ENCODE results near the gene HMGN1.

DNA sequence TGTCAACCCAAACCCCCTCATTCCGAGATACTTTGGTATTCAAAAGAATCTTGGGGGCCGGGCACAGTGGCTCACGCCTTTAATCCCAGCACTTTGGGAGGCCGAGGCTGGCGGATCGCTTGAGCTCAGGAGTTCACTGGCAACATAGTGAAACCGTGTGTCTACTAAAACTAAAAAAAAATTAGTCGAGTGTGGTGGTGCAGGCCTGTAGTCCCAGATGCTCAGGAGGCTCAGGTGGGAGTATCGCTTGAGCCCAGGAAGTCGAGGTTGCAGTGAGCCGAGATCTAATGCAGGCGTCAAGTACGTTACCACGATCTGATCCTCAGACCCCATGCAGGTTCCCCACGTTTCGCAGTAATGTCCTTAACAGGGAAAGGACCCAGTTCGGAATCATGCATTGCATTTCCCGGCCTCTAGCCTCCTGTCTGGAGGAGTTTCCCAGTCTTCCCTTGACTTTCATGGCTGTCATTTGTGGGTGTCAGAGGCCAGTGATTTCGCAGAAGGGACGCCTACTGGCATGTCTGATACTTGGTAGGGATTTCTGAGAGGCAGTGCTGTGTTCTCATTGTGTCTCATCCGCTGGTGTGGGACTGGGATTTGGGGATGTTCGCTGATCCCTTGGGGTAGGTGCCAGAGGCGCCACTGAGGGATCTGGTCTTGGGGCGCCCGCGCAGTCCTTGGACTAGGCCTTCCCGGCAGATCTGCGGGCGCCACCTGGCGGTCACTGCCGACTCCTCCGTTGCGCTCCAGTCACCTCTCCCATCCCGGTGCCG, 39.3 kb upstream of the HMGN1 start:
- TF ChIP-seq POLR2AphosphoS5 (IDR thresholded peaks at IDR 0.05) (no peak), EP300 (conservative IDR thresholded peaks at IDR 0.05; ENCODE audit: poor library complexity, severe bottlenecking) (no peak), EZH2 (IDR thresholded peaks at IDR 0.05; ENCODE audit: borderline replicate concordance, insufficient read depth, low read length, poor library complexity, severe bottlenecking) (no peak), SMC3 (conservative IDR thresholded peaks at IDR 0.05; ENCODE audit: poor library complexity) (peak; percentile 73), RAD21 (conservative IDR thresholded peaks at IDR 0.05) (peak; percentile 62)
- TF ChIP-seq, protein P1, sequence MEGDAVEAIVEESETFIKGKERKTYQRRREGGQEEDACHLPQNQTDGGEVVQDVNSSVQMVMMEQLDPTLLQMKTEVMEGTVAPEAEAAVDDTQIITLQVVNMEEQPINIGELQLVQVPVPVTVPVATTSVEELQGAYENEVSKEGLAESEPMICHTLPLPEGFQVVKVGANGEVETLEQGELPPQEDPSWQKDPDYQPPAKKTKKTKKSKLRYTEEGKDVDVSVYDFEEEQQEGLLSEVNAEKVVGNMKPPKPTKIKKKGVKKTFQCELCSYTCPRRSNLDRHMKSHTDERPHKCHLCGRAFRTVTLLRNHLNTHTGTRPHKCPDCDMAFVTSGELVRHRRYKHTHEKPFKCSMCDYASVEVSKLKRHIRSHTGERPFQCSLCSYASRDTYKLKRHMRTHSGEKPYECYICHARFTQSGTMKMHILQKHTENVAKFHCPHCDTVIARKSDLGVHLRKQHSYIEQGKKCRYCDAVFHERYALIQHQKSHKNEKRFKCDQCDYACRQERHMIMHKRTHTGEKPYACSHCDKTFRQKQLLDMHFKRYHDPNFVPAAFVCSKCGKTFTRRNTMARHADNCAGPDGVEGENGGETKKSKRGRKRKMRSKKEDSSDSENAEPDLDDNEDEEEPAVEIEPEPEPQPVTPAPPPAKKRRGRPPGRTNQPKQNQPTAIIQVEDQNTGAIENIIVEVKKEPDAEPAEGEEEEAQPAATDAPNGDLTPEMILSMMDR (IDR thresholded peaks at IDR 0.05; ENCODE audit: poor library complexity, severe bottlenecking): peak; percentile 74
- TF ChIP-seq, protein P2, sequence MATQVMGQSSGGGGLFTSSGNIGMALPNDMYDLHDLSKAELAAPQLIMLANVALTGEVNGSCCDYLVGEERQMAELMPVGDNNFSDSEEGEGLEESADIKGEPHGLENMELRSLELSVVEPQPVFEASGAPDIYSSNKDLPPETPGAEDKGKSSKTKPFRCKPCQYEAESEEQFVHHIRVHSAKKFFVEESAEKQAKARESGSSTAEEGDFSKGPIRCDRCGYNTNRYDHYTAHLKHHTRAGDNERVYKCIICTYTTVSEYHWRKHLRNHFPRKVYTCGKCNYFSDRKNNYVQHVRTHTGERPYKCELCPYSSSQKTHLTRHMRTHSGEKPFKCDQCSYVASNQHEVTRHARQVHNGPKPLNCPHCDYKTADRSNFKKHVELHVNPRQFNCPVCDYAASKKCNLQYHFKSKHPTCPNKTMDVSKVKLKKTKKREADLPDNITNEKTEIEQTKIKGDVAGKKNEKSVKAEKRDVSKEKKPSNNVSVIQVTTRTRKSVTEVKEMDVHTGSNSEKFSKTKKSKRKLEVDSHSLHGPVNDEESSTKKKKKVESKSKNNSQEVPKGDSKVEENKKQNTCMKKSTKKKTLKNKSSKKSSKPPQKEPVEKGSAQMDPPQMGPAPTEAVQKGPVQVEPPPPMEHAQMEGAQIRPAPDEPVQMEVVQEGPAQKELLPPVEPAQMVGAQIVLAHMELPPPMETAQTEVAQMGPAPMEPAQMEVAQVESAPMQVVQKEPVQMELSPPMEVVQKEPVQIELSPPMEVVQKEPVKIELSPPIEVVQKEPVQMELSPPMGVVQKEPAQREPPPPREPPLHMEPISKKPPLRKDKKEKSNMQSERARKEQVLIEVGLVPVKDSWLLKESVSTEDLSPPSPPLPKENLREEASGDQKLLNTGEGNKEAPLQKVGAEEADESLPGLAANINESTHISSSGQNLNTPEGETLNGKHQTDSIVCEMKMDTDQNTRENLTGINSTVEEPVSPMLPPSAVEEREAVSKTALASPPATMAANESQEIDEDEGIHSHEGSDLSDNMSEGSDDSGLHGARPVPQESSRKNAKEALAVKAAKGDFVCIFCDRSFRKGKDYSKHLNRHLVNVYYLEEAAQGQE (IDR thresholded peaks at IDR 0.05; ENCODE audit: borderline replicate concordance): no peak

All from neural cell (in vitro differentiated cells).